ENCODE measurements around the gene TMEM182. TPM values are rescaled to one million over a fixed set of nuclear protein-coding genes. Genes with fewer than 3 reads are reported as not detected.

The TMEM182 gene
- total and polyA plus RNA-seq, 9 of the 15 experiments (the other 6 are each of a cell fraction or from before 2014, with no cell fraction given) = 5.2 to 11.4 (median 7.5) TPM

- H3K36me3 ChIP-seq (ENCODE audit: control insufficient read depth, insufficient read depth, low read length) = no peaks in the 10 kb centered on the region
- H4K20me1 ChIP-seq (replicated peaks; ENCODE audit: control insufficient read depth, insufficient read depth, low read length) = no peaks in the 10 kb centered on the region
- H3K79me2 ChIP-seq (ENCODE audit: control insufficient read depth, insufficient read depth, low read length) = no peaks in the 10 kb centered on the region
- POLR2A ChIA-PET = no interaction called here
- H3K9me1 ChIP-seq (ENCODE audit: control insufficient read depth, insufficient read depth, low read length) = no peaks in the 10 kb centered on the region
- intact Hi-C loops (cut with micrococcal nuclease) = no loop called here
- CTCF ChIA-PET (ENCODE audit: low intra/inter-chr PET ratio) = no interaction called here
- DNase-seq (ENCODE audit: extremely low read depth in 1 of 4, low spot score in 3 of 4) (no peak), FAIRE-seq (no peak), ATAC-seq (no peak)
- H3K4me3 ChIP-seq = no peak overlapping the region
- no peak overlapping the region for H3K9ac ChIP-seq (ENCODE audit: insufficient read depth in 1 of 2, low read depth in 2 of 2, low read length in 2 of 2)
- in situ Hi-C loops (cut with MboI) = loop anchor here (10.0 kb wide), 1 partner anchor 1840 kb away; no protein-coding TSS in a partner anchor
- no TSS peak for BruUV-seq (replicated peaks)
- no peaks in the 10 kb centered on the region for H3K4me1 ChIP-seq (replicated peaks in 1 of 2; ENCODE audit: control insufficient read depth in 2 of 2, insufficient read depth in 2 of 2, low read length in 2 of 2)
- 34% methylated on average over 2 of the region's 2 CpGs for WGBS (ENCODE audit: insufficient coverage, low coverage, missing lambda C conversion rate)
- no peak overlapping the region for H2AFZ ChIP-seq (ENCODE audit: low read depth, low read length)
- H3K27me3 ChIP-seq (ENCODE audit: control insufficient read depth in 2 of 2, insufficient read depth in 2 of 2, low read length in 2 of 2) = no peaks in the 10 kb centered on the region
- no peak overlapping the region for H3K27ac ChIP-seq (ENCODE audit: extremely low read depth, low read depth, low read length)
- H3K9me3 ChIP-seq (replicated peaks; ENCODE audit: control insufficient read depth, insufficient read depth, low read depth, low read length) = no peaks in the 10 kb centered on the region
- no peak overlapping the region for H3K4me2 ChIP-seq (ENCODE audit: insufficient read depth, low read length)
- TF ChIP-seq PHF8 (IDR thresholded peaks at IDR 0.05; ENCODE audit: borderline replicate concordance, low read length) (no peak), KDM1A (IDR thresholded peaks at IDR 0.05) (no peak), ZNF668 (CRISPR knock-in tag; IDR thresholded peaks at IDR 0.05) (no peak), ZNF764 (CRISPR knock-in tag; IDR thresholded peaks at IDR 0.05; ENCODE audit: low read depth) (no peak), THRAP3 (IDR thresholded peaks at IDR 0.05; ENCODE audit: borderline replicate concordance) (no peak), SRSF7 (optimal IDR thresholded peaks at IDR 0.05; ENCODE audit: low read depth, low read length) (no peak), FOXK1 (CRISPR knock-in tag; IDR thresholded peaks at IDR 0.05; ENCODE audit: borderline replicate concordance) (no peak), TSC22D4 (tag; IDR thresholded peaks at IDR 0.05) (no peak), HOMEZ (CRISPR knock-in tag; IDR thresholded peaks at IDR 0.05) (no peak), MED1 (CRISPR knock-in tag; IDR thresholded peaks at IDR 0.05; ENCODE audit: borderline replicate concordance) (no peak), MEF2D (tag; conservative IDR thresholded peaks at IDR 0.05; ENCODE audit: low read depth) (no peak), ATF1 (CRISPR knock-in tag; IDR thresholded peaks at IDR 0.05) (no peak), ATF1 (tag; IDR thresholded peaks at IDR 0.05) (no peak), ESRRA (IDR thresholded peaks at IDR 0.05; ENCODE audit: borderline replicate concordance, low read depth) (no peak)
- TF ChIP-seq, protein P1, sequence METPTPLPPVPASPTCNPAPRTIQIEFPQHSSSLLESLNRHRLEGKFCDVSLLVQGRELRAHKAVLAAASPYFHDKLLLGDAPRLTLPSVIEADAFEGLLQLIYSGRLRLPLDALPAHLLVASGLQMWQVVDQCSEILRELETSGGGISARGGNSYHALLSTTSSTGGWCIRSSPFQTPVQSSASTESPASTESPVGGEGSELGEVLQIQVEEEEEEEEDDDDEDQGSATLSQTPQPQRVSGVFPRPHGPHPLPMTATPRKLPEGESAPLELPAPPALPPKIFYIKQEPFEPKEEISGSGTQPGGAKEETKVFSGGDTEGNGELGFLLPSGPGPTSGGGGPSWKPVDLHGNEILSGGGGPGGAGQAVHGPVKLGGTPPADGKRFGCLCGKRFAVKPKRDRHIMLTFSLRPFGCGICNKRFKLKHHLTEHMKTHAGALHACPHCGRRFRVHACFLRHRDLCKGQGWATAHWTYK (CRISPR knock-in tag; IDR thresholded peaks at IDR 0.05) = no peak
- TF ChIP-seq, protein P2, sequence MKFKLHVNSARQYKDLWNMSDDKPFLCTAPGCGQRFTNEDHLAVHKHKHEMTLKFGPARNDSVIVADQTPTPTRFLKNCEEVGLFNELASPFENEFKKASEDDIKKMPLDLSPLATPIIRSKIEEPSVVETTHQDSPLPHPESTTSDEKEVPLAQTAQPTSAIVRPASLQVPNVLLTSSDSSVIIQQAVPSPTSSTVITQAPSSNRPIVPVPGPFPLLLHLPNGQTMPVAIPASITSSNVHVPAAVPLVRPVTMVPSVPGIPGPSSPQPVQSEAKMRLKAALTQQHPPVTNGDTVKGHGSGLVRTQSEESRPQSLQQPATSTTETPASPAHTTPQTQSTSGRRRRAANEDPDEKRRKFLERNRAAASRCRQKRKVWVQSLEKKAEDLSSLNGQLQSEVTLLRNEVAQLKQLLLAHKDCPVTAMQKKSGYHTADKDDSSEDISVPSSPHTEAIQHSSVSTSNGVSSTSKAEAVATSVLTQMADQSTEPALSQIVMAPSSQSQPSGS (CRISPR knock-in tag; IDR thresholded peaks at IDR 0.05) = no peak
- TF ChIP-seq, protein P3, sequence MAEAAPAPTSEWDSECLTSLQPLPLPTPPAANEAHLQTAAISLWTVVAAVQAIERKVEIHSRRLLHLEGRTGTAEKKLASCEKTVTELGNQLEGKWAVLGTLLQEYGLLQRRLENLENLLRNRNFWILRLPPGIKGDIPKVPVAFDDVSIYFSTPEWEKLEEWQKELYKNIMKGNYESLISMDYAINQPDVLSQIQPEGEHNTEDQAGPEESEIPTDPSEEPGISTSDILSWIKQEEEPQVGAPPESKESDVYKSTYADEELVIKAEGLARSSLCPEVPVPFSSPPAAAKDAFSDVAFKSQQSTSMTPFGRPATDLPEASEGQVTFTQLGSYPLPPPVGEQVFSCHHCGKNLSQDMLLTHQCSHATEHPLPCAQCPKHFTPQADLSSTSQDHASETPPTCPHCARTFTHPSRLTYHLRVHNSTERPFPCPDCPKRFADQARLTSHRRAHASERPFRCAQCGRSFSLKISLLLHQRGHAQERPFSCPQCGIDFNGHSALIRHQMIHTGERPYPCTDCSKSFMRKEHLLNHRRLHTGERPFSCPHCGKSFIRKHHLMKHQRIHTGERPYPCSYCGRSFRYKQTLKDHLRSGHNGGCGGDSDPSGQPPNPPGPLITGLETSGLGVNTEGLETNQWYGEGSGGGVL (CRISPR knock-in tag; IDR thresholded peaks at IDR 0.05) = no peak
Observed at GRCh38 chr2:102815285-102815684, 53.5 kb downstream of the TMEM182 start.

Data from K562 (cell line).